Measurements from ENCODE around the gene PROM1. TPM values are rescaled to one million over a fixed set of nuclear protein-coding genes. Genes with fewer than 3 reads are reported as not detected.

PROM1 gene
- total and polyA plus RNA-seq, 2 of the 13 experiments (the other 11 are each of a cell fraction or from before 2014, with no cell fraction given): 3.9 to 16.4 TPM

- ChIA-PET CTCF (ENCODE audit: low intra/inter-chr PET ratio, low total read pairs) (no interaction called here), POLR2A (no interaction called here)
- H3K79me2 ChIP-seq (ENCODE audit: insufficient read depth, low read length): no peaks in the 10 kb centered on the region
- H3K9me3 ChIP-seq (ENCODE audit: low read length): no peaks in the 10 kb centered on the region
- intact Hi-C loops (cut with micrococcal nuclease; ENCODE audit: unreplicated experiment): loop anchor here (10.0 kb wide), 1 partner anchor 55 kb away; no protein-coding TSS in a partner anchor
- no peak overlapping the region for H3K9ac ChIP-seq (ENCODE audit: insufficient read depth, low read depth, low read length)
- H3K36me3 ChIP-seq (replicated peaks in 1 of 2; ENCODE audit: control insufficient read depth in 1 of 2, insufficient read depth in 2 of 2, low read length in 2 of 2): no peaks in the 10 kb centered on the region
- no peak overlapping the region for H2AFZ ChIP-seq (ENCODE audit: low read length)
- BruUV-seq (replicated peaks): no TSS peak
- no peak overlapping the region for H3K4me3 ChIP-seq (replicated peaks in 1 of 3; ENCODE audit: insufficient read depth in 1 of 3, low read depth in 2 of 3, low read length in 3 of 3)
- FAIRE-seq: no peak
- peaks cover 48% of the 10 kb centered on the region for H3K4me1 ChIP-seq (ENCODE audit: insufficient read depth, low read length)
- H4K20me1 ChIP-seq (ENCODE audit: insufficient read depth, low read length): no peaks in the 10 kb centered on the region
- in situ Hi-C loops (cut with HindIII; ENCODE audit: extremely low pct_ligation_motif_present, low pct_unique_long_range_greater_than_20kb): no loop called here
- H3K27me3 ChIP-seq (ENCODE audit: control insufficient read depth in 1 of 2, insufficient read depth in 2 of 2, low read length in 2 of 2): peaks cover 0 to 2% of the 10 kb centered on the region in 2 experiments; a peak in 1 of 5 replicates
- no peak overlapping the region for H3K27ac ChIP-seq (ENCODE audit: extremely low read length, insufficient read depth, low read length)
- TF ChIP-seq KDM5B (CRISPR knock-in tag; IDR thresholded peaks at IDR 0.05; ENCODE audit: borderline replicate concordance): no peak
- peak; percentile 96 for TF ChIP-seq HNRNPK (IDR thresholded peaks at IDR 0.05; ENCODE audit: low read depth, low read length, poor library complexity, severe bottlenecking)
- TF ChIP-seq PCBP1 (IDR thresholded peaks at IDR 0.05; ENCODE audit: borderline replicate concordance, low read depth, low read length): peak; percentile 77; the same call in 1 of the 2 replicates
- DNase-seq (ENCODE audit: low spot score): no peak
- ATAC-seq: no peak
- no peak overlapping the region for H3K4me2 ChIP-seq (ENCODE audit: low read depth, low read length)
These were observed 26.4 kb upstream of the PROM1 start for GRCh38 chr4:16110199-16110598.

- DNase-seq (ENCODE audit: low spot score): no peak
- peaks cover 38% of the 10 kb centered on the region for H3K4me1 ChIP-seq (ENCODE audit: insufficient read depth, low read length)
- no TSS peak for BruUV-seq (replicated peaks)
- ChIA-PET CTCF (ENCODE audit: low intra/inter-chr PET ratio, low total read pairs) (no interaction called here), POLR2A (no interaction called here)
- ATAC-seq: no peak
- no peak overlapping the region for H3K4me3 ChIP-seq (replicated peaks in 1 of 3; ENCODE audit: insufficient read depth in 1 of 3, low read depth in 2 of 3, low read length in 3 of 3)
- in situ Hi-C loops (cut with HindIII; ENCODE audit: extremely low pct_ligation_motif_present, low pct_unique_long_range_greater_than_20kb): no loop called here
- no peak for TF ChIP-seq NFRKB (IDR thresholded peaks at IDR 0.05)
- no peak for TF ChIP-seq ZSCAN29 (CRISPR knock-in tag; conservative IDR thresholded peaks at IDR 0.05)
- no peak for TF ChIP-seq SATB2 (CRISPR knock-in tag; IDR thresholded peaks at IDR 0.05)
- no peak for TF ChIP-seq KLF13 (CRISPR knock-in tag; IDR thresholded peaks at IDR 0.05)
- TF ChIP-seq HOMEZ (CRISPR knock-in tag; IDR thresholded peaks at IDR 0.05; ENCODE audit: low read depth): no peak
- no peak for TF ChIP-seq MXD3 (CRISPR knock-in tag; IDR thresholded peaks at IDR 0.05)
- TF ChIP-seq ATF4 (CRISPR knock-in tag; IDR thresholded peaks at IDR 0.05): no peak
- TF ChIP-seq FOXA3 (CRISPR knock-in tag; IDR thresholded peaks at IDR 0.05): no peak
- no peak for TF ChIP-seq ZNF34 (CRISPR knock-in tag; IDR thresholded peaks at IDR 0.05; ENCODE audit: borderline replicate concordance)
- no peak for TF ChIP-seq TFDP1 (CRISPR knock-in tag; IDR thresholded peaks at IDR 0.05; ENCODE audit: borderline replicate concordance)
- no peak for TF ChIP-seq GPN1 (CRISPR knock-in tag; IDR thresholded peaks at IDR 0.05; ENCODE audit: borderline replicate concordance)
- no peak for TF ChIP-seq ZFP62 (CRISPR knock-in tag; IDR thresholded peaks at IDR 0.05)
- intact Hi-C loops (cut with micrococcal nuclease; ENCODE audit: unreplicated experiment): no loop called here
- H3K27ac ChIP-seq (ENCODE audit: extremely low read length, insufficient read depth, low read length): no peak overlapping the region
- no peak overlapping the region for H3K4me2 ChIP-seq (ENCODE audit: low read depth, low read length)
- 78% methylated on average over 4 of the region's 6 CpGs for WGBS (ENCODE audit: low lambda C conversion rate)
- H3K27me3 ChIP-seq (ENCODE audit: control insufficient read depth in 1 of 2, insufficient read depth in 2 of 2, low read length in 2 of 2): peaks cover 2 to 4% of the 10 kb centered on the region in 2 experiments; a peak in 2 of 5 replicates
- FAIRE-seq: no peak
- no peak overlapping the region for H3K9ac ChIP-seq (ENCODE audit: insufficient read depth, low read depth, low read length)
- no peaks in the 10 kb centered on the region for H3K36me3 ChIP-seq (replicated peaks in 1 of 2; ENCODE audit: control insufficient read depth in 1 of 2, insufficient read depth in 2 of 2, low read length in 2 of 2)
- no peaks in the 10 kb centered on the region for H4K20me1 ChIP-seq (ENCODE audit: insufficient read depth, low read length)
- no peaks in the 10 kb centered on the region for H3K79me2 ChIP-seq (ENCODE audit: insufficient read depth, low read length)
- no peaks in the 10 kb centered on the region for H3K9me3 ChIP-seq (ENCODE audit: low read length)
- H2AFZ ChIP-seq (ENCODE audit: low read length): no peak overlapping the region
These were observed 25.4 kb upstream of the PROM1 start for GRCh38 chr4:16109256-16109655.

Data from HepG2 (cell line).